MM.1S (cell line): ENCODE measurements around the gene USP32.

Experiments
- EZH2 ChIP-seq: fragments of 300-600 bp; sonication (generic); optimal IDR thresholded peaks from 2 replicates; pipeline ENCODE3; 2017; ENCODE audit warnings: low read depth, mild to moderate bottlenecking, antibody characterized with exemption, low read length, mixed read lengths
- EZH2phosphoT487 ChIP-seq: fragments of 300-600 bp; sonication (generic); IDR thresholded peaks from 2 replicates; pipeline ENCODE4 v1.6.1; 2018; ENCODE audit warnings: antibody characterized with exemption, low read length
- TF ChIP-seq, protein P1 (sequence below): fragments of 300-600 bp; sonication (generic); IDR thresholded peaks from 2 replicates; pipeline ENCODE4 v1.5.1; 2016; ENCODE audit warnings: antibody characterized with exemption, low read length, mixed read lengths

DNA sequence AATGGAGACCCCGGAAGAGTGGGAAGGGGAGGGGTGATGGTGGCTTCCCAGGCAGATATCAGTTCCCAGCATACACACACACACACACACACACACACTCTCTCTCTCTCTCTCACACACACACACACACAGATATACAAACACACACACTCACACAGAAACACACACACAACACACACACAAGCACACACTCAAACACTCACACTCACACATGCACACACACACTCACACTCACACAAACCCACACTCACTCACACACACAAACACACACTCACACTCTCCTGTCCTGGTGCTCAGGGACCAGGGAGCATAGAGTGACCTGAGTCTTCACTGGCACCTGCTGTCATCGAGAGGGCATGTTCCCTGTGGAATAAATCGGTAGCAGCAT, 236.5 kb downstream of the USP32 start:
- TF ChIP-seq, protein P1, sequence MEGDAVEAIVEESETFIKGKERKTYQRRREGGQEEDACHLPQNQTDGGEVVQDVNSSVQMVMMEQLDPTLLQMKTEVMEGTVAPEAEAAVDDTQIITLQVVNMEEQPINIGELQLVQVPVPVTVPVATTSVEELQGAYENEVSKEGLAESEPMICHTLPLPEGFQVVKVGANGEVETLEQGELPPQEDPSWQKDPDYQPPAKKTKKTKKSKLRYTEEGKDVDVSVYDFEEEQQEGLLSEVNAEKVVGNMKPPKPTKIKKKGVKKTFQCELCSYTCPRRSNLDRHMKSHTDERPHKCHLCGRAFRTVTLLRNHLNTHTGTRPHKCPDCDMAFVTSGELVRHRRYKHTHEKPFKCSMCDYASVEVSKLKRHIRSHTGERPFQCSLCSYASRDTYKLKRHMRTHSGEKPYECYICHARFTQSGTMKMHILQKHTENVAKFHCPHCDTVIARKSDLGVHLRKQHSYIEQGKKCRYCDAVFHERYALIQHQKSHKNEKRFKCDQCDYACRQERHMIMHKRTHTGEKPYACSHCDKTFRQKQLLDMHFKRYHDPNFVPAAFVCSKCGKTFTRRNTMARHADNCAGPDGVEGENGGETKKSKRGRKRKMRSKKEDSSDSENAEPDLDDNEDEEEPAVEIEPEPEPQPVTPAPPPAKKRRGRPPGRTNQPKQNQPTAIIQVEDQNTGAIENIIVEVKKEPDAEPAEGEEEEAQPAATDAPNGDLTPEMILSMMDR, result no peak
- TF ChIP-seq EZH2, result no peak
- no peak for TF ChIP-seq EZH2phosphoT487
